HG03095 (cell line): ENCODE data around the gene ZFHX3.

Experiments
- ATAC-seq: cut with Tn5 transposase; IDR thresholded peaks from one replicate; pipeline ENCODE4 v1.9.1; 2021; ENCODE audit warnings: moderate library complexity; ENCODE audit not compliant: unreplicated experiment

The ZFHX3 gene

DNA sequence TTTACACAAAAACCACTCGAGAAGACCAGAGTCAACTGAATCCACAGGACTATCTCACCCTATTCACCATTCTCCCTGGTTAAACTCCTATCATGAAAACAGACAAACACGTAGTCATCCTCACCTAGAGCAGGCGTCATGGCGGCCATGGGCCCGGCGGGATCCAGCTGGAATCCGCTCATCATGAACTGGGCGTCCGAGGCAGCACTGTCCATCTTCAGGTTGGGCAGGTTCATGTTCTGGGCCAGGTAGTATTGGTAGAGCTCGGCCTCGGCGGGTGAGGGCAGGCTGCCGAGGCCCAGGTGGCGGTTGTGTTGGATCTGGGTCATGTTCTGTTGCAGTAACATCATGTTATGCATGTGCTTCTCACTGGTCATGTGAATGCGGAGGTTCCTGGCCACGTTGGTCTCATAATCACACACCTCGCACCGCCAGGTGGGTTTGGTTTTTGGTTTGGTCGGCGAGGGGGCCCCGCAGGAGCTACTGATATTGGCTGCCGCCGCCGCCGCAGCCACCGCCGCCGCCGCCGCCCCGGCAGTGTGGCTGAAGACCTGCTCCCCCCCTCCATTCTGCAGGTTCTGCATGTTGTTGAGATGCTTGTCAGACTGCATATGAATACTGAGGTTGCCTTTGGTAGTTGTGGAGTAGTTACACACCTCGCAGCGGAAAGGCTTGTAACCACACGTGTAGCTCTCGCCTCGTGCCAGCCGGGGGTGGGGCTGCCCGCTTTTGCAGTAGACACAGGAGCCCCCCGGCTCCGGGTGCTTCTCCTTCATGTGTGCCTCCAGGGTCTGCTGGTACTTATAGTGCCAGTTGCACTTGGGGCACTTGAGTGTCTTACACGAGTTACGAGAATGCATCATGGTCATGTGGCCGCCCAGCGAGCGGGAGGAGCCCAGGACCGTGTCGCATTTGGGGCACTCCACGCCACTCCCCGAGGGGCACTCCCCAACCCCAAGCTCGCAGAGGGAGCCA, 90.3 kb downstream of the ZFHX3 start:
- no peak for ATAC-seq

DNA sequence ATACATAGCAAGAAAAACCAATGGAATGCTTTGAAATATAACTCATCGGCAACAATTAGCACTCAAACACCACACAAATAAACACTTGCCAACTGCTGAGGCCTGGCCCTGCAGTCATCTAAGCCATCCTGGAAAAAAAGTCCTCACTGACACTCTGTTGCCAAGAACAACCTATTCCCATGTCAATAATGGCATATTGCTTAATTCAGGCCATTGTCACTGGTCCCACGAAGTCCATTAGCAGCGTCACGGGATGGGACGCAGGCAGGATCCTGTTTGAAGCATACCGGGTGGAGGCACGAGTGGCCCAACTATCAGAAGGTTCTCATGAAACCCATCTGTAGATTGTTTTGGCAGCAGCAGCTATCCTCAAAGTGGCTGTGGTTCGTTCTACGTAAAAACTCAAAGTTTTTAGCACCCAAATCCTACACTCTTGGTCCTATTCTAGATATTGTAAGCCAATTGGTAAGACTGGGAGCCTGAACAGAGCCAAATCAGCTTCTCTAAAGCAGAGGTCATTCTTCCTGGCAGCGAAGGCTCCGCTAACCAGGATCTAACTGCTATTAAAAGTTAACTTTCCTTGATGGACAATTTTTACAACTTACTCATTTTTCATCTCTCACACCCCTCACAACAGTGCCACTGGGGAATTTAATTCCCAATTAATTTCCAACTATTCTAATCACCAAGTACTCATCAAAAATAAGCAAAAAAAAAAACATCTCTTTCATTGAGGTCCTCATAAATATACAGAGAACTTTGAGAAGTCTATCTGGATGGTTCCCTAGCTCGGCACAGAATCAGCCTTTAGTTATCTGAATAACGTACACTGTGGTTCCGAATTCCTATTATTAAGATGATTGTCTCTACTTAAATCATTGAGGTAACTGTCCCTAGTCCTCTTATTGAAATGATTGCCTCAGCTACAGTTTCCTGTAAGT, 91.5 kb downstream of the ZFHX3 start:
- no peak for ATAC-seq

DNA sequence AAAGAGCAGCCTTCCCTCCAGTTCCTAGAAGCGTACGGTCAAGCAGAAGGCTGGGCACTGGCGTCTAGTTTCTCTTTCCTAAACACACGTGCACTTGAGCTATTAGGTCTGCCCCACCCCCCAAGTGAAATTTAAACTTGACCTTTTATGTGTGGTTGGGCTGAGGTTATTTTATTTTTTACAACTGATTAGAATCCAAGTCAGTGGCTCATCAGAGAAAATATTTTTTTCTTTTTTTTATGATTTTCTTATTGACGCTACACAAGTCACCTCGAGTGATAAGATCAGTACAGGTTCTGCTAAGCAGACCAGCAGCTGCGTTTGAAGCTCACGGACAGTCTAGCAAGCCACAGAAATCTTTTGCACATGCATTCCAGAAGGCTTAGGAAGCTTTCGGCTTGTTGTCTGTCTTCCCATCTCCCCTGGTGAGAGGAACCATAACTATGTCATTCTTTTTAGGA, 95.1 kb downstream of the ZFHX3 start:
- ATAC-seq = no peak

- no peak for ATAC-seq
These were observed 95.5 kb downstream of the ZFHX3 start for GRCh38 chr16:72952404-72952803.

GRCh38 chr16:72951916-72952315, 96.0 kb downstream of the ZFHX3 start:
- ATAC-seq = no peak

DNA sequence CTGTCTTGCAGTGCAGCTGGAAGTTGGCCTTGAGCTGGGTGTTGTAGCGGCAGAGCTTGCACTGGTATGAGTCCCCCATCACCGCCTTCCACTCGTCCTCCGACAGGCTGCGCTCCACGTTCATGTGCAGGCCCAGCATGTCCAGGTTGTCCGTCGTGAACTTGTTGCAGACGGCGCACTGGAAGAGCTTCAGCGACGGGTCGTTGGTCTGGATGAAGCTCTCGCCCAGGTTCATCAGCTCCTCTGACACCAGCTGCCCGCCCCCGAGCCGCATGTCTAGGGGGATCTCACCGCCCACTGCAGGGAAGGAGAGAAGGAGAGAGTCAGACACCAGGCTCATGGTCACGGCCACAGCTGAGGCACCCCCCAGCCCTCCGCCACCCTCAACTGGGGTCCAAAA, 97.3 kb downstream of the ZFHX3 start:
- no peak for ATAC-seq

DNA sequence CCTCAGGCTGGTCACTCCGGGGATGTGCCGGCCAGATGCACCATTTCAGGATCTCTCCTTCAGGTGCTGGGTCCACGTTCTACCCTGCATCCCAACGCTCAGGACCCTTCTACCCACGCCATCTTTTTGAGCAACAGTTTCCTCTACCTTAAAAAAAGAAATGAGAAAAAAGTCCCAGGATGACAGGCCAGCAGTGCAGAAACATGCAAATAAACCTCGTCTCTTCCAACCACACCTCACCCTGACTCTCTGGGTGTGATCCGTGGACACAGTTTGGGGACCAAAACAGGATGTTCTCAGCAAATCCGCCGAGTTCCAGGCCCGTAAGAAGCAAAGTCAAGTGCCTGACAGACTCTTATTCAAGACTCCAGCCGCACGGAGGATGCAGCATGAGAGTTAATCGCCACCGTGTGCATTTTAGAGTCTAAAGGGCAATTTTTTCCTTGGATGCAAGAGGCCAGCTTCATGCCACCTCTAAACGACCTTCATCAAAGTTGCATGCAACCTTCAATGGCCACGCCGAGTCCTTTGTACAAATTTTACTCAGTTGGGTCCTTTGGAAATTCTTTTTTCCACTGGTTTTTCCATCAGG, 99.6 kb downstream of the ZFHX3 start:
- ATAC-seq = no peak

DNA sequence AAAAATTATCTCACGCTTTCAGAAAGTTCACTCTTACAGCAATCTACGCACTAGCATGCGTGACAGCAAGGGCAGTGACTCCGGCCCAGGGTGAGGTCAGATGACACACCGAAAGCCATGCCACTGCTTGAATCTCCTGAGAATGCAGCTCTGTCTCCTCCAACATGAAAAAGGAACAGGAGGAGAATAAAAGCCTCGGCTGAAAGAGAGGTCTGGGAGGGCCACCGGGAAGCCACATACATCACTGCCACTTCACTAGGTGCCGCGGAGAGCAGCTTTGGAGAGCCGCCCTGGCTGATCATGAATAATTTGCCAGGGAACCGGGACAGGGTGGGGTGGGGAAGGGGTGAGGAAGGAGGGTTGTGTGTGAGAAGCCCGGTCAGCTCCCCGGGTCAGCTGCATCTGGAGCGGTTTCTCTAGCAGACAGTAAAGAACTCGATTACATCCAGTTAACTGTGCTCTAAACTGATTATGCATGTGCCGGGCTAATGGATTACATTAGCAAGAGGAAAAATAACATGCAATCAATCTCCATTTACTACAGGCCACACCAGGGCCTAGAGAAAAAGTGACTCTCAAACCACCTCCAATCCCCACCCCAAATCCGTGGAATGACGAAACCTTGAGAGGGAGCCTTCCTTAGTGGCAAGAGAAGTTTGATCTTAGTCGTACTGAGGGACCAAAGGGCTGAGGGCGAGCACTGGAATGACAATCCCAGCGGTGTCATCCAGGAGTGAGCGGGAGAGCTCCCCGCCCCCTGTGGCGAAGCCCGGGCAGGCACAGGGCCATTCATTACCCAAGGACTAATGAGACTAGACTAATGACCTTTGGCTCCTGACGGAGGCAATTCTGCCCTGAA, 100.3 kb downstream of the ZFHX3 start:
- ATAC-seq = no peak

- ATAC-seq = no peak
These were observed 101.3 kb downstream of the ZFHX3 start for GRCh38 chr16:72946474-72947194.

DNA sequence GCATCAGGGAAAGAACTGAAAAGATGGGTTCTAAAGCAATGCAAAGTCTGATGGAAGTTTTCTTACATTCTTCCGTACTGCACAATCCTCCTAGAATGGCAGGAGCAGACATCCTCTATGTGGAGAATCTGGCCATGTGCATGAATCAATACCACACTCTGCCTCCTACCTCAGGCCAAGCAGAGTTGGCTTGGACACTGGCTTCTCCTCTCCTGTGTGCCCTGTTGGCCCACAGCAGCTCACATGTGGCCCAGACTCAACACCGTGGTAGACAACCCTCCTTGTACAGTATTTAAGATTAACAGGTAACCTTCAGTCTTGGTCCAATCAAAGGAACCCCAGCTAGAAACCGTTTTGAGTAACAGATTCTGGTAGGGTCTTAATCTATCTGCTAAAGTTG, 101.9 kb downstream of the ZFHX3 start:
- ATAC-seq = no peak

- no peak for ATAC-seq
These were observed 102.3 kb downstream of the ZFHX3 start for GRCh38 chr16:72945611-72946010.

- ATAC-seq = no peak
These were observed 103.0 kb downstream of the ZFHX3 start for GRCh38 chr16:72944757-72945485.

DNA sequence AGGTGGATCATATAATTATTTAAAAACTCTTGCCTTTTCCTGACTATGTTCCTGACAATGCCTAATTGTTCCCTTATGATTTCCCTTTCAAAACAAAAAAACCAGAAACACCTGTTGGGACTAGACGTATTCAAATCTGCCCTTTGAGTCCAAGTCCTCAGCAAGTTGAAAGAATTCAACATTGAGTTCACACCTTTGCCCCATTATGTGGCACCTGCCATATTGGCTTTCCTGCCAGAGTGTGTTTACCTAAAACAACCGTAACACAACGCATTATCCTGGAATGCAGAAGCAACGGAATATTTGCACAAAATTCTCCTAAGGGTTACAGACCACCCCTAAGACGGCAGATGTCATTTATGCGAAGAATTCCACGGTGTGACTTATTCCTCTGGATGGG, 105.9 kb downstream of the ZFHX3 start:
- ATAC-seq = no peak

DNA sequence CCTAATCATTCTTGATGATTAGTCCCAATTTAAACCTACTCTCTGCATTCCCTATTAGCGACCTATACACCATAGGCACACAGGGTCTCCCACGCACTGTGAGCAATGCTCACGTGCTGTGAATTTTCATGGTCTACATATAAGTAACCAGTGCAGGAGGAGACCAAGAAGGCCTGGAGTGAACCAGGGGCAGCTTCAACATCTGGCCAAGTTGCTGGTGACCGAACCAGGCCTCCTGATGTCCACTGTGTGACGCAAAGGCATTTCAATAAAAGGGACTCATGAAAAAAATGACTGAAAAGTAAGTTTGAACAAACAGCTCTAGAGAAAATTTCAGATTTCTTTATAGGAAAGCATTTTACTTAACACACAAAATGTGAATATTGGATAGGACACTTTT, 107.0 kb downstream of the ZFHX3 start:
- ATAC-seq = no peak

GRCh38 chr16:72939247-72939646, 108.7 kb downstream of the ZFHX3 start:
- ATAC-seq = no peak

- no peak for ATAC-seq
These were observed 109.1 kb downstream of the ZFHX3 start for GRCh38 chr16:72938795-72939164.

DNA sequence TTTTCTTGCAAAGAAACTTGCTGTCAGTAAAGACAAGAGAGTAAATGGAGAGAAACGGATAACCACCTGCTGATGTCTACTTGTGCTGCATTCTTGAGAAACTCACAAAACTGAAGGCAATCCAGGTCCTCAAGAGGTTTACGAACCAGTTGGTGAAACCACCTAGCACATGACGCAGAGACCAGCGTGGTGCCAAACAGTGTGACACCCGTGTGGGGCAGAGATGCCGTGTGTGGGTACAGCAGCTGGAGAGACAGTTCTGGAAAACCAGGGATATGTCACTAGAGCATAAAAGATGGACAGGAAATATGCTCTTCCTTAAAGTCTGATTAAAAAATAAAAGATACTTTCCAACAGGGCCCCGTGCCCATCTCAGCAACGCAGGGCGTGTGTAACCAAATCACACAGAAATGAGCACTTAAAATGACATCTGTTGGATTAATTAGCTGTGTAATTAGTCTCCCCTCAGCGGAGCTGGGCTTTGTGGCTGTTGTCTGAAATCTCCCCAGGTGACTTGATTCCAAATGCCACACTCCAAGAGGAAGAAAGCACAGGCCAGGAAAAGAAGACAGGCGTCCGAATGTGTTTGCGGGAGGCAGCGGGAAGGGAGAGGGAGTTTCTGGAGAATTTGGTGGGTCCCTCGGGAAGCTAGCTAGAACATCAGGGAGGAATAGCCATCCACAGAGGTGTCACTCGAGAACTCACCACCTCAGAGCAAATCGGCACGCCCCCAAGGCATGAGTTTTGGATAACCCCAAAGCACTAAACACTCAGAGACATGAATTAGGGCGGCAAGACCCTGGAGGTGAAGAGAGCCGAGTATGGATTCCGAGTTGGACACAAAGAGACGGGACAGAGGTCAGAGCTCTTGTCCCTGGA, 109.8 kb downstream of the ZFHX3 start:
- no peak for ATAC-seq

DNA sequence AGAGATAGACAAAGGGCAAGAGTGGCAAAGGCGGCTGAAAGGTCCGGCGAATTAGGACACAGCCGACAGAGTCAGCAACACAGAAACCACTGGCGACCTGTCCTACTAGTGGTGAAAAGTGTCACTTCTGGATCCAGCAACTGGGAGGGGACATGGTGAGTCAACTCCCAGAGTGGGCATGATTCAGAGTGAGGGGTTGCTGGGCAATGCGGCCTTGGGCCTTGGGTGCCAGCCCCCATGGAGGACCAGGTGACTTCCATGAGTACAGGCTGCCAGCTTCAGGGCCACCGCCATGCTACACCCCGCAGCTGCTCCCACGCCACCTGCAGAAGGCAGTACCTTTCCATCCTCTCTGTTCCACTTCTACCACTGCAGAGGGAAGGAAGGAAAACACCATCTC, 110.6 kb downstream of the ZFHX3 start:
- no peak for ATAC-seq
